CD8-positive, alpha-beta memory T cell (primary cell): ENCODE data around the gene ZNF142. TPM values are rescaled to one million over a fixed set of nuclear protein-coding genes. Genes with fewer than 3 reads are reported as not detected.

Source experiments
- CTCF ChIA-PET: fragments of 350-600 bp; sonication (Branson Sonifier 250); formaldehyde crosslinking; loops from one replicate; lab custom pipeline; 2021; ENCODE audit warnings: antibody characterized with exemption; lab: Charles Lee
- POLR2A ChIA-PET: fragments of 350-600 bp; sonication (Branson Sonifier 250); formaldehyde crosslinking; loops from one replicate; lab custom pipeline; 2021; ENCODE audit warnings: antibody characterized with exemption; lab: Charles Lee
- DNase-seq, 5 donors: peaks; one replicate each; pipeline versions ENCODE4 v3.0.0 to v3.0.0-alpha.2; 2020 to 2022; ENCODE audit warnings: mixed read lengths in 1 of 5
- H3K27ac ChIP-seq: one replicate; pipeline ENCODE4 v1.7.0; 2013; ENCODE audit warnings: low read depth, mild to moderate bottlenecking, low read length, moderate library complexity
- H3K27me3 ChIP-seq: 2 replicates; pipeline ENCODE4 v1.7.0; 2013; ENCODE audit warnings: low read length, mild to moderate bottlenecking; ENCODE audit not compliant: insufficient read depth, poor library complexity, severe bottlenecking
- H3K36me3 ChIP-seq: 2 replicates; pipeline ENCODE4 v1.7.0; 2013; ENCODE audit warnings: mild to moderate bottlenecking, low read length, moderate library complexity; ENCODE audit not compliant: insufficient read depth
- H3K4me1 ChIP-seq: 2 replicates; pipeline ENCODE4 v1.7.0; 2013; ENCODE audit warnings: mild to moderate bottlenecking, low read length, moderate library complexity; ENCODE audit not compliant: insufficient read depth
- H3K4me3 ChIP-seq: 2 replicates; pipeline ENCODE4 v1.7.0; 2013; ENCODE audit warnings: mild to moderate bottlenecking, low read length
- H3K9me3 ChIP-seq: 2 replicates; pipeline ENCODE4 v1.7.0; 2013; ENCODE audit warnings: mild to moderate bottlenecking, low read length
- H3K27ac Mint-ChIP-seq, 8 donors: one replicate each; pipeline ENCODE4 v1.8.0; 2020 to 2021; ENCODE audit warnings: mixed read lengths in 8 of 8, mild to moderate bottlenecking in 6 of 8, inconsistent platforms in 3 of 8, moderate library complexity in 3 of 8
- H3K27me3 Mint-ChIP-seq, 2 donors: one replicate each; pipeline ENCODE4 v1.8.0; 2020 to 2021; ENCODE audit warnings: mixed read lengths in 2 of 2, mild to moderate bottlenecking in 1 of 2, moderate library complexity in 1 of 2
- H3K36me3 Mint-ChIP-seq, 3 donors: one replicate each; pipeline ENCODE4 v1.8.0; 2020 to 2021; ENCODE audit warnings: mixed read lengths in 3 of 3, inconsistent platforms in 1 of 3, mild to moderate bottlenecking in 1 of 3
- H3K4me1 Mint-ChIP-seq, 3 donors: one replicate each; pipeline ENCODE4 v1.8.0; 2020 to 2021; ENCODE audit warnings: mixed read lengths in 3 of 3, inconsistent platforms in 1 of 3, mild to moderate bottlenecking in 1 of 3
- H3K4me3 Mint-ChIP-seq, 7 donors: one replicate each; pipeline ENCODE4 v1.8.0; 2020 to 2021; ENCODE audit warnings: mixed read lengths in 7 of 7, mild to moderate bottlenecking in 6 of 7, moderate library complexity in 4 of 7, inconsistent platforms in 2 of 7
- H3K9me3 Mint-ChIP-seq, 5 donors: one replicate each; pipeline ENCODE4 v1.8.0; 2020 to 2022; ENCODE audit warnings: mixed read lengths in 5 of 5, mild to moderate bottlenecking in 3 of 5, moderate library complexity in 2 of 5, inconsistent platforms in 1 of 5
- polyA plus RNA-seq: library from polyadenylated mRNA; unstranded; fragments of 300-500 nt; fragmentation: Illumina TruSeq; gene quantifications from one replicate; pipeline ENCODE4 v1.2.3, GENCODE V29; 2021
- total RNA-seq, 2 experiments: library from RNA; stranded (reverse); gene quantifications; one replicate each; pipeline ENCODE4 v1.2.3, GENCODE V29; 2021

Gene ZNF142
- total and polyA plus RNA-seq, 3 experiments from 2014 or later: 19.7 to 64.0 (median 60.4) TPM

- peaks cover 0 to 3% (median 0%) of the 10 kb centered on the region in 3 donors for H3K36me3 Mint-ChIP-seq
- POLR2A ChIA-PET: no interaction called here
- Histone ChIP-seq H3K27ac (no peak overlapping the region), H3K9me3 (no peaks in the 10 kb centered on the region), H3K36me3 (no peaks in the 10 kb centered on the region), H3K4me3 (no peak overlapping the region), H3K27me3 (no peaks in the 10 kb centered on the region), H3K4me1 (no peaks in the 10 kb centered on the region)
- H3K27ac Mint-ChIP-seq: peak overlapping the region in 1 of 8 donors; percentile 47
- no peaks in the 10 kb centered on the region for H3K9me3 Mint-ChIP-seq
- CTCF ChIA-PET: interaction anchor here (1.3 kb wide), 1 partner anchor 13 kb away, joined by 4 read pairs; no protein-coding TSS in a partner anchor
- peaks cover 0 to 1% of the 10 kb centered on the region in 2 donors for H3K27me3 Mint-ChIP-seq
- peaks cover 0 to 2% (median 0%) of the 10 kb centered on the region in 3 donors for H3K4me1 Mint-ChIP-seq
- H3K4me3 Mint-ChIP-seq: no peak overlapping the region
- DNase-seq: no peak
These were observed 31.5 kb downstream of the ZNF142 start for GRCh38 chr2:218627939-218628338.

DNA sequence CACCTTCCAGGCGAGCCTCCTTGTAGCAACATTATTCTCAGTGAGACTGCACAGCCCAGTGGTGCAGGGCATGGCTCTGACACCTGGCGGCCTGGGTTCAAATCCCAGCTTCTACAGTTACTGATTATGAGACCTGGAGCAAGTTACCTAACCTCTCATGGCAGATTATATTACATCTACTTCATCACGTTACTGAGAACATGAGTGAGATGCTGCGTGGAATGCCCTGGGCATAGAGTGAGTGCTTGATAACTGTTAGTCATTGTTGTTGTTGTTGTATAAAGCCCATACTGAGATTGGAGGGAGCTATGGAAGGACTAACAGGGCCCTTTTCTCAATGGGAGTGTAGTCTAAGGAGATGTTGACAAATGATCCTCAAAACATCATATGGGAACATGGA lies 33.1 kb downstream of the ZNF142 start:
- peaks cover 0 to 1% of the 10 kb centered on the region in 2 donors for H3K27me3 Mint-ChIP-seq
- no peak overlapping the region for H3K4me3 ChIP-seq
- CTCF ChIA-PET: no interaction called here

GRCh38 chr2:218623366-218623705 lies 36.1 kb downstream of the ZNF142 start:
- Mint-ChIP-seq H3K4me1 (no peaks in the 10 kb centered on the region), H3K27ac (no peak overlapping the region), H3K9me3 (no peaks in the 10 kb centered on the region), H3K4me3 (no peak overlapping the region), H3K36me3 (no peaks in the 10 kb centered on the region), H3K27me3 (peaks cover 0 to 1% of the 10 kb centered on the region in 2 donors)
- Histone ChIP-seq H3K27me3 (no peaks in the 10 kb centered on the region), H3K4me1 (no peaks in the 10 kb centered on the region), H3K4me3 (no peak overlapping the region), H3K9me3 (no peaks in the 10 kb centered on the region), H3K27ac (no peak overlapping the region), H3K36me3 (no peaks in the 10 kb centered on the region)
- ChIA-PET POLR2A (no interaction called here), CTCF (no interaction called here)
- DNase-seq: no peak

More for the DNA sequence above, 33.1 kb downstream of the ZNF142 start:
- Mint-ChIP-seq H3K36me3 (no peaks in the 10 kb centered on the region), H3K4me1 (peaks cover 0 to 2% (median 0%) of the 10 kb centered on the region in 3 donors), H3K9me3 (no peaks in the 10 kb centered on the region), H3K27ac (peak overlapping the region in 1 of 8 donors; percentile 25), H3K4me3 (no peak overlapping the region)
- no peak overlapping the region for H3K27ac ChIP-seq
- H3K4me1 ChIP-seq: no peaks in the 10 kb centered on the region
- DNase-seq: no peak
- POLR2A ChIA-PET: no interaction called here
- H3K9me3 ChIP-seq: no peaks in the 10 kb centered on the region
- no peaks in the 10 kb centered on the region for H3K36me3 ChIP-seq
- H3K27me3 ChIP-seq: no peaks in the 10 kb centered on the region

DNA sequence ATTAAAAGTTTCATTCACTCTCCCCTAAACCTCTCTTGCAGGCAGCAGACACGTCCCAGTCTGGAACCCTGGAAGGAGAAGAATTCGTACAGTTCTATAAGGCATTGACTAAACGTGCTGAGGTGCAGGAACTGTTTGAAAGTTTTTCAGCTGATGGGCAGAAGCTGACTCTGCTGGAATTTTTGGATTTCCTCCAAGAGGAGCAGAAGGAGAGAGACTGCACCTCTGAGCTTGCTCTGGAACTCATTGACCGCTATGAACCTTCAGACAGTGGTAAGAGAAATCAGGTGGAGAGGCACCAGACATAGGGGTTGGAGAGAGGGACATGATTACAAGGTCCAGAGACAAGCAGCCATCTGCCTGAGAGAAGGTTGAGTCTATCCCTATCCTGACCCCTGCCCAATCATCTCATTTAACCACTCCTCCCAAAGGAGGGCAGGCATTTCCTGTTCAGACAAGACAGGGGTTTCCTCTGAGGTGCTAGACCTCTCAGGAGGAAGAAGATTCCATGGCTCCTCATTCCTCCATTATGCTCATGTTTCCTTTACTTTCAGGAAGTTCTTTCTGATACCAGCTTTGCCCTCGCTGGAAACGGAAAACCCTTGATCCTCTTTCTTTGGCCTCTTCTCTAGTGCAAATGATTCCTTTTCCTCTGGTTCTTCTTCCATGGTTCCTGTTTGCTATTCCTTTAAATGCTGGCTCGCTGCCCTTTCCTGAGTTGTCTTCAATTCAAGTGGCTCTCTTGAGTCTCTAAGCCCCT lies 36.6 kb downstream of the ZNF142 start:
- H3K4me1 Mint-ChIP-seq: no peaks in the 10 kb centered on the region
- H3K4me1 ChIP-seq: no peaks in the 10 kb centered on the region
- no peaks in the 10 kb centered on the region for H3K9me3 Mint-ChIP-seq
- DNase-seq: no peak
- POLR2A ChIA-PET: no interaction called here
- no peak overlapping the region for H3K4me3 ChIP-seq
- H3K27ac ChIP-seq: no peak overlapping the region
- H3K36me3 Mint-ChIP-seq: no peaks in the 10 kb centered on the region
- CTCF ChIA-PET: no interaction called here
- no peak overlapping the region for H3K27ac Mint-ChIP-seq
- no peaks in the 10 kb centered on the region for H3K9me3 ChIP-seq
- no peaks in the 10 kb centered on the region for H3K27me3 ChIP-seq
- peaks cover 0 to 3% of the 10 kb centered on the region in 2 donors for H3K27me3 Mint-ChIP-seq
- H3K36me3 ChIP-seq: no peaks in the 10 kb centered on the region
- H3K4me3 Mint-ChIP-seq: no peak overlapping the region

DNA sequence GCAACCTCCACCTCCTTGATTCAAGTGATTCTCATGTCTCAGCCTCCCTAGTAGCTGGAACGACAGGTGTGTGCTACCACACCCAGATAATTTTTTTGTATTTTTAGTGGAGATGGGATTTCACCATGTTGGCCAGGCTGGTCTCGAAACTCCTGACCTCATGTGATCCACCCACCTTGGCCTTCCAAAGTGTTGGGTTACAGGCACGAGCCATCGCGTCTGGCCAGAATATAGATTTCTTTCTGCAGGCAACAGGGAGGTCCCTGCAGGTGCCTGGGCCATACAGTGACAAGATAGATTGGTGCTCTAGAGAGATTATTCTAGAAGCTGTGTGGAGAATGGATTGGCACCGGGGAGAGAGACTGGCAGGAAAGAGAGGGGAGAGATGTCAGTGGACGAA lies 38.4 kb downstream of the ZNF142 start:
- ChIA-PET CTCF (no interaction called here), POLR2A (no interaction called here)
- Histone ChIP-seq H3K4me3 (no peak overlapping the region), H3K4me1 (no peaks in the 10 kb centered on the region), H3K27ac (no peak overlapping the region), H3K9me3 (no peaks in the 10 kb centered on the region), H3K27me3 (no peaks in the 10 kb centered on the region), H3K36me3 (no peaks in the 10 kb centered on the region)
- Mint-ChIP-seq H3K27me3 (peaks cover 0 to 3% of the 10 kb centered on the region in 2 donors), H3K27ac (no peak overlapping the region), H3K4me1 (no peaks in the 10 kb centered on the region), H3K9me3 (no peaks in the 10 kb centered on the region), H3K4me3 (no peak overlapping the region), H3K36me3 (no peaks in the 10 kb centered on the region)
- no peak for DNase-seq

DNA sequence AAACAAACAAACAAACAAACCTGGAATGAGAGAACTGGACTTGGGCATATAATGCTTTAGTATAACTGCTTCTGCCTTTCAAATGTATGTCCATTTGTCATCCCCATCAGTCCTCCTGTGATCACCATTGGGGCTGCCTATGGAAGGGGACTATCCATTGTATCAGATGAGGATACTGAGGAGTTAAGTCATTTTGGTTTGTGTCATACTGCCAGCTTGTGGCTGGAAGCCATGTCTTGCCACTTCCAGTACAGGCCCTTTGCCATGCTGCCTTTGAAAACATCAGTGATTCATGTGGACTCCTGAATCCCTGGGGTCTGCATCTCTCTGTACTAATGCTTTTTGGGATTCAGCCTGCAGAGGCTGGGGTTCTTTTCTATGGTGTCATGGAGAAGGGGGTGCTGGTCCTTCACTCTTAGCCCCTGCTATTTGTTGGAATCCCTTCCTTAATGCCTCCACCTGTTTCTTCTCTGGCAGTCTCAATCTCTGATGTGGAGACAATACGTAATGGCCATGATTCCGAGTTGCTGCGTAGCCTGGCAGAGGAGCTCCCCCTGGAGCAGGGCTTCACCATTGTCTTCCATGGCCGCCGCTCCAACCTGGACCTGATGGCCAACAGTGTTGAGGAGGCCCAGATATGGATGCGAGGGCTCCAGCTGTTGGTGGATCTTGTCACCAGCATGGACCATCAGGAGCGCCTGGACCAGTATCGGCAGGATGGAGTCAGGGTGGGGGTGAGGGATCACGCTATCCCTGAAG lies 41.1 kb downstream of the ZNF142 start:
- ChIA-PET POLR2A (no interaction called here), CTCF (no interaction called here)
- H3K4me1 ChIP-seq: no peaks in the 10 kb centered on the region
- no peaks in the 10 kb centered on the region for H3K4me1 Mint-ChIP-seq
- H3K36me3 ChIP-seq: no peaks in the 10 kb centered on the region
- H3K9me3 ChIP-seq: no peaks in the 10 kb centered on the region
- DNase-seq: no peak
- peaks cover 0 to 3% of the 10 kb centered on the region in 2 donors for H3K27me3 Mint-ChIP-seq
- no peak overlapping the region for H3K4me3 Mint-ChIP-seq
- H3K27ac Mint-ChIP-seq: no peak overlapping the region
- H3K4me3 ChIP-seq: no peak overlapping the region
- H3K9me3 Mint-ChIP-seq: no peaks in the 10 kb centered on the region
- H3K27me3 ChIP-seq: no peaks in the 10 kb centered on the region
- H3K36me3 Mint-ChIP-seq: no peaks in the 10 kb centered on the region
- H3K27ac ChIP-seq: no peak overlapping the region

- no peaks in the 10 kb centered on the region for H3K4me1 Mint-ChIP-seq
- peak overlapping the region in 1 of 8 donors; percentile 37 for H3K27ac Mint-ChIP-seq
- H3K4me1 ChIP-seq: no peaks in the 10 kb centered on the region
- peaks cover 2 to 3% of the 10 kb centered on the region in 2 donors for H3K27me3 Mint-ChIP-seq
- no peak overlapping the region for H3K4me3 Mint-ChIP-seq
- H3K9me3 Mint-ChIP-seq: no peaks in the 10 kb centered on the region
- no peaks in the 10 kb centered on the region for H3K36me3 Mint-ChIP-seq
- DNase-seq: no peak
- H3K9me3 ChIP-seq: no peaks in the 10 kb centered on the region
- H3K4me3 ChIP-seq: no peak overlapping the region
- CTCF ChIA-PET: no interaction called here
- H3K36me3 ChIP-seq: no peaks in the 10 kb centered on the region
- H3K27me3 ChIP-seq: no peaks in the 10 kb centered on the region
- POLR2A ChIA-PET: no interaction called here
- H3K27ac ChIP-seq: no peak overlapping the region
These were observed 43.5 kb downstream of the ZNF142 start for GRCh38 chr2:218615868-218616315.
